Right lobe of liver (tissue), 6 donors: ENCODE measurements around the gene DZANK1. TPM values are rescaled to one million over a fixed set of nuclear protein-coding genes. Genes with fewer than 3 reads are reported as not detected.

Experiments used
- ATAC-seq, 4 donors: fragments of 200-7000 bp; cut with Tn5 transposase; one replicate each; pipeline ENCODE4 v1.9.1; 2020; ENCODE audit warnings: mild to moderate bottlenecking in 4 of 4, moderate library complexity in 4 of 4
- DNase-seq, 3 donors: peaks; one replicate each; pipeline ENCODE4 v3.0.0-alpha.2; 2020
- H3K27ac ChIP-seq, 3 donors: fragments of 200-600 bp; one replicate each; pipeline ENCODE4 v1.8.0; 2022
- H3K27me3 ChIP-seq, 2 donors: fragments of 200-600 bp; one replicate each; pipeline ENCODE4 v1.8.0; 2022
- H3K36me3 ChIP-seq, 4 donors: fragments of 200-600 bp; sonication (generic) in 1 of 4; one replicate each; pipeline versions ENCODE4 v1.5.1 to v1.8.0; 2017 to 2022; ENCODE audit warnings: control low read depth in 1 of 4
- H3K4me1 ChIP-seq, 4 donors: fragments of 200-600 bp; sonication (generic) in 1 of 4; one replicate each; pipeline versions ENCODE4 v1.5.1 to v1.8.0; 2017 to 2022; ENCODE audit warnings: control low read depth in 1 of 4
- H3K4me3 ChIP-seq, 3 donors: fragments of 200-600 bp; one replicate each; pipeline ENCODE4 v1.8.0; 2022
- H3K9me3 ChIP-seq, 4 donors: fragments of 200-600 bp; sonication (generic) in 1 of 4; one replicate each; pipeline versions ENCODE4 v1.5.1 to v1.8.0; 2017 to 2022; ENCODE audit warnings: control low read depth in 1 of 4
- CTCF ChIP-seq, 4 donors: fragments of 200-600 bp in 3 of 4; fragments of 450-650 bp in 1 of 4; IDR thresholded peaks; one replicate each; pipeline versions ENCODE4 v1.5.1 to v1.8.0; 2016 to 2022; ENCODE audit warnings: antibody characterized with exemption in 4 of 4, mild to moderate bottlenecking in 2 of 4
- POLR2A ChIP-seq: fragments of 450-650 bp; IDR thresholded peaks from one replicate; pipeline ENCODE4 v1.6.1; 2017; ENCODE audit warnings: antibody characterized with exemption, mild to moderate bottlenecking
- WGBS: methylation state at CpG from one replicate; pipeline ENCODE4 v1.1.6; 2018; ENCODE audit warnings: low coverage, low lambda C conversion rate; ENCODE audit not compliant: insufficient coverage; ENCODE audit errors: missing lambda C conversion rate; 5-methylcytosine and 5-hydroxymethylcytosine counted together
- intact Hi-C, 2 donors: fragments of 100-400 bp; cut with DNase I; formaldehyde crosslinking; loops; one replicate each; pipeline versions ENCODE4 v1.11.2 to v1.14.1; 2022
- total RNA-seq, 6 experiments: library from RNA; depleted of rRNA in 2 of 6; stranded (reverse); fragments of >200 nt in 2 of 6; fragmentation: NEBNext Ultra II Directional in 3 of 6; extraction: Animal tissue kit (Norgen Biotek cat#: 25700) in 3 of 6; gene quantifications; one replicate each; pipeline versions ENCODE4 v1.1.0 to v1.2.4, GENCODE V29; 2016 to 2023
- donor health status: DM: no; HTN: yes; CAD: no.
- donor health status: DM: no; HTN: no; CAD: no.
- donor health status: DM: no; HTN: no; CAD: no.
- donor health status: DM: no; HTN: yes; CAD: no.
- donor health status: DM: no; HTN: yes; CAD: no.

The DZANK1 gene
- total RNA-seq, 6 experiments from 2014 or later = 0.25 to 0.68 (median 0.41) TPM

GRCh38 chr20:18465536-18466200 is 1.2 kb downstream of the DZANK1 start:
- intact Hi-C loops = no loop called here
- ATAC-seq (no peak), DNase-seq (no peak)
- H3K27me3 ChIP-seq = no peaks in the 10 kb centered on the region
- H3K27ac ChIP-seq = no peak overlapping the region
- peaks cover 0 to 18% (median 4%) of the 10 kb centered on the region in 4 donors for H3K4me1 ChIP-seq
- TF ChIP-seq POLR2A (no peak), CTCF (IDR thresholded peaks at IDR 0.05) (no peak)
- H3K36me3 ChIP-seq = no peaks in the 10 kb centered on the region
- WGBS = 34% methylated on average over 6 of the region's 6 CpGs
- H3K4me3 ChIP-seq = peak overlapping the region in 1 of 3 donors; percentile 89
- no peaks in the 10 kb centered on the region for H3K9me3 ChIP-seq

GRCh38 chr20:18456600-18456999 is 10.2 kb downstream of the DZANK1 start:
- H3K4me3 ChIP-seq = no peak overlapping the region
- no peaks in the 10 kb centered on the region for H3K27me3 ChIP-seq
- ATAC-seq (no peak), DNase-seq (no peak)
- TF ChIP-seq POLR2A (no peak), CTCF (IDR thresholded peaks at IDR 0.05) (no peak)
- no peaks in the 10 kb centered on the region for H3K4me1 ChIP-seq
- intact Hi-C loops = no loop called here
- no peak overlapping the region for H3K27ac ChIP-seq
- no peaks in the 10 kb centered on the region for H3K9me3 ChIP-seq
- no peaks in the 10 kb centered on the region for H3K36me3 ChIP-seq
- WGBS = 75% methylated on average over 3 of the region's 3 CpGs

- no peaks in the 10 kb centered on the region for H3K9me3 ChIP-seq
- H3K4me1 ChIP-seq = no peaks in the 10 kb centered on the region
- intact Hi-C loops = no loop called here
- H3K36me3 ChIP-seq = no peaks in the 10 kb centered on the region
- no peak overlapping the region for H3K27ac ChIP-seq
- no peak overlapping the region for H3K4me3 ChIP-seq
- DNase-seq = no peak
- TF ChIP-seq POLR2A (no peak), CTCF (IDR thresholded peaks at IDR 0.05) (no peak)
- ATAC-seq = no peak
- H3K27me3 ChIP-seq = no peaks in the 10 kb centered on the region
- 79% methylated on average over 3 of the region's 4 CpGs for WGBS
These were observed 22.9 kb downstream of the DZANK1 start for GRCh38 chr20:18443886-18444285.

- Histone ChIP-seq H3K27me3 (no peaks in the 10 kb centered on the region), H3K4me1 (no peaks in the 10 kb centered on the region), H3K4me3 (no peak overlapping the region), H3K27ac (no peak overlapping the region), H3K36me3 (no peaks in the 10 kb centered on the region), H3K9me3 (no peaks in the 10 kb centered on the region)
- no peak for ATAC-seq
- intact Hi-C loops = no loop called here
- no peak for TF ChIP-seq CTCF (IDR thresholded peaks at IDR 0.05)
- no peak for TF ChIP-seq POLR2A
- no peak for DNase-seq
- 0% methylated on average over 1 of the region's 1 CpG for WGBS
These were observed 26.4 kb downstream of the DZANK1 start for GRCh38 chr20:18440403-18440802.
